Activated CD4-positive, alpha-beta T cell treated with anti-CD3 and anti-CD28 coated beads, Interleukin-2, amount 10 ng/mL, durations not matched to agents 24 days and 14 days (primary cell): ENCODE data around the gene WWP2. TPM values are rescaled to one million over a fixed set of nuclear protein-coding genes. Genes with fewer than 3 reads are reported as not detected.

ENCODE experiments used
- DNase-seq: peaks from one replicate; pipeline ENCODE4 v3.0.0; 2022
- H3K27ac Mint-ChIP-seq: one replicate; pipeline ENCODE4 v1.8.0; 2022; ENCODE audit warnings: mild to moderate bottlenecking, mixed read lengths
- H3K27me3 Mint-ChIP-seq: one replicate; pipeline ENCODE4 v1.8.0; 2022; ENCODE audit warnings: mixed read lengths
- H3K36me3 Mint-ChIP-seq: one replicate; pipeline ENCODE4 v1.8.0; 2022; ENCODE audit warnings: low read depth, mild to moderate bottlenecking, mixed read lengths
- H3K4me1 Mint-ChIP-seq: one replicate; pipeline ENCODE4 v1.8.0; 2021; ENCODE audit warnings: mixed read lengths
- H3K4me3 Mint-ChIP-seq: one replicate; pipeline ENCODE4 v1.8.0; 2022; ENCODE audit warnings: mild to moderate bottlenecking, moderate library complexity, mixed read lengths
- H3K9me3 Mint-ChIP-seq: one replicate; pipeline ENCODE4 v1.8.0; 2021; ENCODE audit warnings: mixed read lengths
- intact Hi-C: fragments of 100-400 bp; cut with micrococcal nuclease; formaldehyde crosslinking; loops from one replicate; pipeline ENCODE4 v1.15.1; 2023
- total RNA-seq: library from RNA; stranded (reverse); gene quantifications from 2 replicates; pipeline ENCODE4 v1.2.3, GENCODE V29; 2022

WWP2 gene
- total RNA-seq, 1 donor from 2014 or later = 57.5 TPM

DNA sequence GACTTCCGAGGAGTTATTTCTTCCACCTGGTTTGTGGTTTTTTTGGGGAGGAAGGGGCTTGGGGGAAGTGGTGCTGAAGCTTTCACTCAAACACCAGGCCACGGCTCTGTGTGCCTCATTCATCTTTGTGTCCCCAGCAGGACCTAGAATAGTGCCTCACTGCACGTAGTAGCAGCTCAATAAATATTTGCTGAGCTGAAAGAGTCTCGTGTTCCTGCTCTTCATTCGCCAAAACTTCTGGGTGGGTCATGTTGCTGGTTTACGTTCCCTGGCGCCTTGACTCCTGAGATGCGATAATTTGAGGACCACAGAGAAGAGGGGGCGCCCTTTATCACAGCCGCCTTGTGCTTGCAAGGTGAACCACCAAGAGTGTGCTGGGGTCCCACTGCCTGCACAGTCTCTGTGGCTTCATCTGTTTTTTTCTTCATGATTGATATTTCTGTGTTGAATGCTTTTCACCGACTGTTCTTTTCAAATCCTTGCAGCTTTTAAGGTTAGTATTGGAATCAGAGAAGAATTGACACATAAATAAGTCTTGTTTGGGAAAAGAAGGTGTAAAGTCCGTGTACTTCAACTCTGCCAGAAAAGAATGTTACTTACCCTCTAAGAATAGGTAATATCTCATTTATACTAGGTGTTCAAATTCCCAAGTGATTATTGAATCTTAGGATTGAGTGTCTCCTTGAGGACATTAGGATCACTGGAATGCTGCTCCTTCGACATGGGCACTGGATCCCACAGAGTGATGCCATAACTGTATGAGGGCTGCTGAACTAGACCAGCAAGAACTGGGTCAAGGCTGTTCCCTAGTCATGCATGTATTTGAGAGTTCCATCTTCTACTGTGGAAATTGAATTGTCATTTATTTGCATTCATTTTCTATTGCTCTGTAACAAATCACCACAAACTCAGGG is 96.3 kb downstream of the WWP2 start:
- Mint-ChIP-seq H3K4me3 (no peak overlapping the region), H3K27me3 (no peaks in the 10 kb centered on the region), H3K9me3 (no peaks in the 10 kb centered on the region), H3K36me3 (peaks cover 19% of the 10 kb centered on the region), H3K4me1 (peaks cover 4% of the 10 kb centered on the region), H3K27ac (no peak overlapping the region)
- DNase-seq = no peak
- intact Hi-C loops = no loop called here

DNA sequence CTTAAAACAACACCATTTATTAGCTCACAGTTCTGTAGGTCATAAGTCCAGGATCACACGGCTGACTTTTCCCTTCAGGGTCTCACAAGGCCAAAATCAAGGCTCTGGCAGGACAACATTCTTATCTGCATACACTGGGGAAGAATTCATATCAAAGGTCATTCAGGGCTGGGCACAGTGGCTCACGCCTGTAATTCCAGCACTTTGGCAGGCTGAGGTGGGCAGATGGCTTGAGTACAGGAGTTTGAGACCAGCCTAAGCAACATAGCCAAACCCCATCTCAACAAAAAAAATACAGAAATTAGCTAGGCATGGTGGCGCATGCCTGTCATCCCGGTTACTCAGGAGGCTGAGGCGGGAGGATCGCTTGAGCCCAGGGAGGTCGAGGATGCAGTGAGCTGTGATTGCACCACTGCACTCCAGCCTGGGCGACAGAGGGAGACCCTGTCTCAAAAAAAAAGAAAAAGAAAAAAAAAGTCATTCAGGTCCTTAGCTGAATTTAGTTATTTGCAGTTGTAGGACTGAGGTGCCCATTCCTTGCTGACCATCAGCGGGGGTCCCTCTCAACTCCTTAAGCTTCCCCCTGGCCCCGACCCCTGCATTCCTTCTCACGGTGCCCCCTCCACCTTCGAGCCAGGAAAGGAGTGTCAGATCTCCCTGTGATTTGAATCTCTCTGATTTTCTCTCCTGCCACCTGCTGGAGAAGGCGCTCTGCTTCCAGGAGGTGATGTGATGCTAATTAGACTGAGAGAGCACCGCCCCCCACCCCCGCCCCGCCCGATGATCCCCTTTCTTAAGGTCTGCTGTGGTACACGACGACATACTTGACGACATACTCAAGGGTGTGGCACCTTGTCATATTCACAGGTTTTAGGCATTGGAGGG is 97.2 kb downstream of the WWP2 start:
- DNase-seq = peak; percentile 59
- Mint-ChIP-seq H3K9me3 (no peaks in the 10 kb centered on the region), H3K4me1 (peaks cover 4% of the 10 kb centered on the region), H3K4me3 (no peak overlapping the region), H3K27ac (peak overlapping the region; percentile 8), H3K27me3 (no peaks in the 10 kb centered on the region), H3K36me3 (peaks cover 12% of the 10 kb centered on the region)
- intact Hi-C loops = no loop called here

- H3K9me3 Mint-ChIP-seq = no peaks in the 10 kb centered on the region
- no peaks in the 10 kb centered on the region for H3K27me3 Mint-ChIP-seq
- peaks cover 5% of the 10 kb centered on the region for H3K4me1 Mint-ChIP-seq
- no peak for DNase-seq
- no peak overlapping the region for H3K27ac Mint-ChIP-seq
- peaks cover 12% of the 10 kb centered on the region for H3K36me3 Mint-ChIP-seq
- no peak overlapping the region for H3K4me3 Mint-ChIP-seq
- intact Hi-C loops = no loop called here
These were observed 98.4 kb downstream of the WWP2 start for GRCh38 chr16:69860233-69861231.

GRCh38 chr16:69861292-69862030 is 99.3 kb downstream of the WWP2 start:
- H3K27me3 Mint-ChIP-seq = no peaks in the 10 kb centered on the region
- H3K36me3 Mint-ChIP-seq = peaks cover 12% of the 10 kb centered on the region
- peaks cover 8% of the 10 kb centered on the region for H3K4me1 Mint-ChIP-seq
- H3K9me3 Mint-ChIP-seq = no peaks in the 10 kb centered on the region
- no peak for DNase-seq
- no peak overlapping the region for H3K27ac Mint-ChIP-seq
- no peak overlapping the region for H3K4me3 Mint-ChIP-seq
- intact Hi-C loops = no loop called here

- peaks cover 6% of the 10 kb centered on the region for H3K4me1 Mint-ChIP-seq
- intact Hi-C loops = no loop called here
- no peaks in the 10 kb centered on the region for H3K27me3 Mint-ChIP-seq
- no peak overlapping the region for H3K27ac Mint-ChIP-seq
- DNase-seq = no peak
- peaks cover 10% of the 10 kb centered on the region for H3K36me3 Mint-ChIP-seq
- no peaks in the 10 kb centered on the region for H3K9me3 Mint-ChIP-seq
- H3K4me3 Mint-ChIP-seq = no peak overlapping the region
These were observed 101.5 kb downstream of the WWP2 start for GRCh38 chr16:69863401-69864281.

DNA sequence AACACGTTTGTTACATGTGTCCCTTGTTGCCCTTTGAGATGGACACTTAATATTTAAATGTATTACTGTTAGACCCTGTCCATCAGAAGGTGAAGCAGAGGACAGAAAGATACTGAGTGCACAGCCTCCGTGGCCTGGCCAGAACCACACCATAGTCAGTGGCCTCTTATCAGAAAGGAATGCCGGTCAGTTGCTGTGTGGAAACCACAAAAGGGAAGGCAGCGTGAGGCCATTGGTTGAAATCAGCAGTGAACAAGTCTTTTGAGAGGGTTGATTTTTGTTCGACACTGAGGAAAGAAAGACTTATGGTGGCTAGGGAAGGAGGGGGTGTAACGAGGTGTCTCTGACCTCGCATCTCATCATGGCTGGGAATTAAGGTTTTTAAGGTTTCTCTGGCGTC is 103.6 kb downstream of the WWP2 start:
- H3K4me3 Mint-ChIP-seq = no peak overlapping the region

DNA sequence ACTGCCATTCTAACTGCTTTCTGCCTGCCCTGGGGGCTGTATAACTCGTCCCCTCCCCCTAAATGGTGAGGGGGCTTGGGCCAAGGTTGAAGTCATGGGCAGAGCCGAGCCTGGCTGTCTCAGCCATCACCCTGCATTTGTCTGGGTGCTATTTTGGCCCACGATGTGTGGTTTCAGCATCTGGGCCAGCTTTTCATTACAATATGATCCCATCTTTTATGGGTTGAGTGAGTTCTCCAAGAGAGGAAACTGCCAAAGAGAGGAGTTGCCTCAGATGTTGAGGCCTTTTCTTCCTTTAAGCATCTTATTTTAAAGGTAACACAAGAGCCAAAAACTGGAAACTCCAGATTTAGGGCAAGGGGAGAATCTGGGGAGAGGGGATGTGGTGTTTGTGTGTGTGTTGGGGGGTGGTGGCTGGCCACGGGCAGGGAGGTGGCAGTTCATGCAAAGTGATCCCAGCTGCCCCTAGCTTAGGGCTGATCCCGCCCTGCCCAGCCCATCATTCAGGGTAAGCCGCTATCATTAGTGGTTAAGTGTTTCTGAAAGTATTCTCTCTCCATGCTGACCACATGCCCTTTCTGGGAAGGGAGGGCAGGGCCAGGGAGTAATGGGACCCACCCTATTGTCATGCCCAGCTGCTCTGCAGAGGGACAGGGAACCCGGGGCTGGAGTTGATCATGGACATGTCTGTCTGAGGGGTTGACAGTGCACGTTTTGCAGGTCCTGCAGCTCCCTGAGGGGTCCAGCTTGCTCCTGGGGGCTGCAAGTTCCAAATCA is 105.8 kb downstream of the WWP2 start:
- Mint-ChIP-seq H3K4me3 (no peak overlapping the region), H3K9me3 (no peaks in the 10 kb centered on the region), H3K36me3 (peaks cover 14% of the 10 kb centered on the region), H3K27me3 (no peaks in the 10 kb centered on the region), H3K27ac (no peak overlapping the region), H3K4me1 (peaks cover 4% of the 10 kb centered on the region)
- intact Hi-C loops = no loop called here
- no peak for DNase-seq

More for the DNA sequence above, 103.6 kb downstream of the WWP2 start:
- no peak overlapping the region for H3K27ac Mint-ChIP-seq
- intact Hi-C loops = no loop called here
- H3K9me3 Mint-ChIP-seq = no peaks in the 10 kb centered on the region
- H3K4me1 Mint-ChIP-seq = peaks cover 4% of the 10 kb centered on the region
- H3K27me3 Mint-ChIP-seq = no peaks in the 10 kb centered on the region
- no peak for DNase-seq
- peaks cover 5% of the 10 kb centered on the region for H3K36me3 Mint-ChIP-seq

GRCh38 chr16:69870761-69871160 is 108.6 kb downstream of the WWP2 start:
- no peaks in the 10 kb centered on the region for H3K27me3 Mint-ChIP-seq
- H3K27ac Mint-ChIP-seq = no peak overlapping the region
- peaks cover 2% of the 10 kb centered on the region for H3K4me1 Mint-ChIP-seq
- H3K4me3 Mint-ChIP-seq = no peak overlapping the region
- DNase-seq = no peak
- H3K9me3 Mint-ChIP-seq = no peaks in the 10 kb centered on the region
- intact Hi-C loops = no loop called here
- H3K36me3 Mint-ChIP-seq = peaks cover 23% of the 10 kb centered on the region

DNA sequence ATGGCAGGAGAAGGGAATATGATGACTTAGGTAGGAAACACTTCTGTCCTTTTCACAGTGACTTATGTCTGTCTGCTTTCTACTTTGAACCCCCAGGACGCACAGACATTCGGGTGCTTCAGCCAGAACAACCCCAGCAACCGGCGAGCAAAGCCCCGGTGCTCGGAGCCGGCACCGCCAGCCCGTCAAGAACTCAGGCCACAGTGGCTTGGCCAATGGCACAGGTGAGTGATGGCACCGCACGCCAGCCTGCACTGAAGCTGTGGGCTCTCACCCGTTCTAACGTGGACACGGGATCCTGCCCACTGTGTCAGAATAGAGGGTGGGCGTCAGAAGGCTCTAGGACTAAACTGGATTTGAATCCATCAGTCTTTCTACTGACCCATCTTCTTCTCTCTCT is 109.6 kb downstream of the WWP2 start:
- Mint-ChIP-seq H3K4me3 (no peak overlapping the region), H3K36me3 (peaks cover 26% of the 10 kb centered on the region), H3K9me3 (no peaks in the 10 kb centered on the region), H3K27ac (no peak overlapping the region), H3K4me1 (no peaks in the 10 kb centered on the region), H3K27me3 (no peaks in the 10 kb centered on the region)
- intact Hi-C loops = no loop called here
- no peak for DNase-seq

DNA sequence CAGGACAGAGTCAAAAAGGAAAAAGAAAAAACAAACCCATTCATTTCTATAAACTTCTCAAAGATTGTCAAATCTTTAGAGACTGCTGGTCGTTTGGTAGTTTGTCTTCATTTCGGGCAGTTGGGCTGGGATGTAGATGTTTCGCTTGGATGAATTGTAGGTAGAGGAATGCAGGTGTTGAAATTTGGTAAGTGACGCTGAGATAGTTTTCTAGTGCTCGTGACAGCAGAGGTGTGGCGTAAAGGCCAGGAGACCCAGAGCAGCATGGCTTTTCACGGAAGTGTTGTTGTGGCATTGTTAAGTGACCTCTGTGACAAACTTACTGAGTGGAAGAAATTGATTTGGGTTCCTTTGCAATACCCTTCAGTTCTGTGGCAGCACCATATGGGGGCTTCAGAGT is 110.8 kb downstream of the WWP2 start:
- no peaks in the 10 kb centered on the region for H3K27me3 Mint-ChIP-seq
- no peaks in the 10 kb centered on the region for H3K4me1 Mint-ChIP-seq
- intact Hi-C loops = no loop called here
- peaks cover 32% of the 10 kb centered on the region for H3K36me3 Mint-ChIP-seq
- H3K27ac Mint-ChIP-seq = no peak overlapping the region
- H3K9me3 Mint-ChIP-seq = no peaks in the 10 kb centered on the region
- H3K4me3 Mint-ChIP-seq = no peak overlapping the region
- no peak for DNase-seq

- no peak overlapping the region for H3K27ac Mint-ChIP-seq
- peaks cover 35% of the 10 kb centered on the region for H3K36me3 Mint-ChIP-seq
- no peaks in the 10 kb centered on the region for H3K27me3 Mint-ChIP-seq
- H3K9me3 Mint-ChIP-seq = no peaks in the 10 kb centered on the region
- DNase-seq = no peak
- no peak overlapping the region for H3K4me3 Mint-ChIP-seq
- intact Hi-C loops = no loop called here
- no peaks in the 10 kb centered on the region for H3K4me1 Mint-ChIP-seq
These were observed 111.7 kb downstream of the WWP2 start for GRCh38 chr16:69873783-69874182.
